OCI-LY3 (cell line): Measurements from ENCODE around the gene NEK5.

ENCODE experiments used
- H2AFZ ChIP-seq: fragments of 200-600, 300-600 bp; shearing (Covaris generic); 2 replicates; pipeline ENCODE4 v1.6.0; 2014; ENCODE audit warnings: antibody characterized with exemption, low read depth, low read length
- H3K27ac ChIP-seq: fragments of 200-600, 300-600 bp; sonication (generic); 2 replicates; pipeline ENCODE4 v1.5.1; 2014; ENCODE audit warnings: mild to moderate bottlenecking, low read length, moderate library complexity, mixed read lengths
- H3K27me3 ChIP-seq: fragments of 200-600, 300-600 bp; sonication (generic); 2 replicates; pipeline ENCODE4 v1.6.1; 2014; ENCODE audit warnings: low read depth, low read length, mixed read lengths
- H3K36me3 ChIP-seq: fragments of 200-600, 300-600 bp; sonication (generic); replicated peaks from 2 replicates; pipeline ENCODE3; 2014; ENCODE audit warnings: low read depth, low read length, mixed read lengths
- H3K4me1 ChIP-seq: fragments of 300-600, 200-600 bp; sonication (generic); 2 replicates; pipeline ENCODE4 v1.6.1; 2014; ENCODE audit warnings: low read length, mixed read lengths
- H3K4me2 ChIP-seq: fragments of 200-600, 300-600 bp; sonication (generic); 2 replicates; pipeline ENCODE4 v1.6.1; 2014; ENCODE audit warnings: low read length, mixed read lengths
- H3K4me3 ChIP-seq: fragments of 300-600, 200-600 bp; sonication (generic); 2 replicates; pipeline ENCODE4 v1.5.1; 2014; ENCODE audit warnings: antibody characterized with exemption, mild to moderate bottlenecking, low read length, moderate library complexity
- H3K79me2 ChIP-seq: fragments of 300-600, 200-600 bp; shearing (Covaris generic); 2 replicates; pipeline ENCODE4 v1.6.1; 2014; ENCODE audit warnings: mild to moderate bottlenecking, low read length, mixed read lengths
- H3K9ac ChIP-seq: fragments of 300-600, 200-600 bp; shearing (Covaris generic); 2 replicates; pipeline ENCODE4 v1.6.0; 2014; ENCODE audit warnings: mild to moderate bottlenecking, low read length, moderate library complexity
- H3K9me3 ChIP-seq: fragments of 200-600, 300-600 bp; shearing (Covaris generic); 2 replicates; pipeline ENCODE4 v1.6.1; 2014; ENCODE audit warnings: low read length, mixed read lengths; ENCODE audit not compliant: insufficient read depth
- H4K20me1 ChIP-seq: fragments of 200-600, 300-600 bp; sonication (generic); 2 replicates; pipeline ENCODE4 v1.6.1; 2016; ENCODE audit warnings: low read length, mixed read lengths; ENCODE audit not compliant: insufficient read depth
- CTCF ChIP-seq: fragments of 200-600, 300-600 bp; sonication (generic); IDR thresholded peaks from 2 replicates; pipeline ENCODE4 v1.5.1; 2014; ENCODE audit warnings: antibody characterized with exemption, low read length, low read depth
- EZH2phosphoT487 ChIP-seq: fragments of 200-600 bp; shearing (Covaris generic); IDR thresholded peaks from 2 replicates; pipeline ENCODE4 v1.6.1; 2018; ENCODE audit warnings: antibody characterized with exemption, mixed run types, low read depth

Gene NEK5

DNA sequence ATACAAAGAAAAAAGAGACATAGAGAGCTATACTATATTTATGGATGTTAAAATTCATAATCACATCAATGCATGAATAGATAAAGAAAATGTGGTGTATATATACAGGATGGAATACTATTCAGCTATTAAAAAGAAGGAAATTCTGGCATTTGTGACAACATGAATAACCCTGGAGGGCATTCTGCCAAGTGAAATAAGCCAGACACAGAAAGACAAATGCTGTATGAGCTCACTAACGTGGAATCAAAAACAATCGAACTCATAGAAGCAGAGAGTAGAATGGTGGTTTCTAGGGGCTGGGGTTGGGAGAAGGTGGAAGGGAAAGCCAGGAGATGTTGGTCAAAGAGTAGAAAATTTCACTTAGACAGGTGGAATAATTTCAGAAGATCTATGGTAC, 80.4 kb downstream of the NEK5 start:
- Histone ChIP-seq H3K27ac (no peak overlapping the region), H4K20me1 (no peaks in the 10 kb centered on the region), H3K4me3 (no peak overlapping the region), H3K27me3 (no peaks in the 10 kb centered on the region), H2AFZ (no peak overlapping the region), H3K36me3 (no peaks in the 10 kb centered on the region), H3K79me2 (no peaks in the 10 kb centered on the region), H3K9me3 (no peaks in the 10 kb centered on the region), H3K9ac (no peak overlapping the region), H3K4me2 (no peak overlapping the region), H3K4me1 (no peaks in the 10 kb centered on the region)
- no peak for TF ChIP-seq EZH2phosphoT487

DNA sequence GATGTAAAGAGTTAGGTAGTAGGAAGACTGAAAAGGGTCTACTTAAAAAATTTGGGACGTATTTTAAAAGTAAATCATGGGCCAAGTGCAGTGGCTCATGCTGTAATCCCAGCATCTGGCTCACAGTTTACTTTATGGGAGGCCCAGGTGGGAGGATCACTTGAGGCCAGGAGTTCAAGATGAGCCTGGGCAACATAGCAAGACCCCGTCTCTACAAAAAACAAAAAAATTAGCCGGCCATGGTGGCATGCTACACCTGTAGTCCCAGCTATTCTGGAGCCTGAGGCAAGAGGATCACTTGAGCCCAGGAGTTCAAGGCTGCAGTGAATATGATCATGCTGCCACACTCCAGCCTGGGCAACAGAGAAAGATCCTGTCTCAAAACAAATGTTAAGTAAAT, 81.4 kb downstream of the NEK5 start:
- Histone ChIP-seq H3K79me2 (no peaks in the 10 kb centered on the region), H3K4me3 (no peak overlapping the region), H3K36me3 (no peaks in the 10 kb centered on the region), H3K27ac (no peak overlapping the region), H3K27me3 (no peaks in the 10 kb centered on the region), H2AFZ (no peak overlapping the region), H3K4me2 (no peak overlapping the region), H3K9me3 (no peaks in the 10 kb centered on the region), H4K20me1 (no peaks in the 10 kb centered on the region), H3K4me1 (no peaks in the 10 kb centered on the region), H3K9ac (no peak overlapping the region)
- TF ChIP-seq EZH2phosphoT487 (no peak), CTCF (no peak)

DNA sequence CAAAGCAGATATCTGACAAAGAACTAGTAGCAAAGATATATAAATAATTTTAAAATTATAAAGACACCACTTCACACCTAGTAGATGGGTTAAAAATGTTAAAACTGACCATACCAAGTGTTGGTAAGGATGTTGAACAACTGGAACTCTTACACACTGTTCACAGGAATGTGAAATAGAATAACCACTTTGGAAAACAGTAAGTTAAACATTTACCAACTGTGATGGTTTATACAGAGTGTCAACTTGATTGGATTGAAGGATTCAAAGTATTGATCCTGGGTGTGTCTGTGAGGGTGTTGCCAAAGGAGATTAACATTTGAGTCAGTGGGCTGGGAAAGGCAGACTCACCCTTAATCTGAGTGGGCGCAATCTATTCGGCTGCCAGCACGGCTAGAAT, 85.2 kb downstream of the NEK5 start:
- Histone ChIP-seq H3K27ac (no peak overlapping the region), H4K20me1 (no peaks in the 10 kb centered on the region), H2AFZ (no peak overlapping the region), H3K4me2 (no peak overlapping the region), H3K9ac (no peak overlapping the region), H3K9me3 (no peaks in the 10 kb centered on the region), H3K4me1 (no peaks in the 10 kb centered on the region), H3K4me3 (no peak overlapping the region), H3K79me2 (no peaks in the 10 kb centered on the region), H3K36me3 (no peaks in the 10 kb centered on the region), H3K27me3 (no peaks in the 10 kb centered on the region)
- no peak for TF ChIP-seq CTCF
- no peak for TF ChIP-seq EZH2phosphoT487

DNA sequence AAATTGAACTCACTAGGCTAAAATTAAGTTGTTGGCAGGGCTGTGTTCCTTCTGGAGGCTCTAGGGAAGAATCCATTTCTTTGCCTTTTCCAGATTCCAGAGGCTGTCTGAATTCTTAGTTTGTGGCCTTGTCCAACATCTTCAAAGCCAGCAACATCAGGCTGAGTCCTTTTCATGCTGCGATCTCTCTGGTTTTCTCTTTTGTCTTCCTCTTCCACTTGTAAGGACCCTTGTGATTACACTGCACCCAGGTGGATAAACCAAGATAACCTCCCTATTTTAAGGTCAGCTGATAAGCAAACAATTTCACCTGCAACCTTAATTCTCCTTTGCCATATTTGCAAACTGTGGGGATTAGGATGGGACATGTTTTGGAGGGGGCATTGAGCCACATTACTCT, 92.8 kb downstream of the NEK5 start:
- Histone ChIP-seq H3K4me1 (no peaks in the 10 kb centered on the region; the same call in 1 of the 2 replicates), H3K9me3 (no peaks in the 10 kb centered on the region), H4K20me1 (no peaks in the 10 kb centered on the region), H3K27me3 (no peaks in the 10 kb centered on the region), H3K9ac (no peak overlapping the region), H3K4me3 (no peak overlapping the region), H3K27ac (no peak overlapping the region), H3K36me3 (no peaks in the 10 kb centered on the region), H2AFZ (no peak overlapping the region), H3K4me2 (no peak overlapping the region), H3K79me2 (no peaks in the 10 kb centered on the region)
- TF ChIP-seq EZH2phosphoT487 (no peak), CTCF (no peak)

- Histone ChIP-seq H3K4me3 (no peak overlapping the region), H3K9ac (no peak overlapping the region), H3K4me2 (no peak overlapping the region), H3K27me3 (no peaks in the 10 kb centered on the region), H3K4me1 (no peaks in the 10 kb centered on the region; the same call in 1 of the 2 replicates), H3K9me3 (no peaks in the 10 kb centered on the region), H3K79me2 (no peaks in the 10 kb centered on the region), H4K20me1 (no peaks in the 10 kb centered on the region), H2AFZ (no peak overlapping the region), H3K36me3 (no peaks in the 10 kb centered on the region), H3K27ac (no peak overlapping the region)
- no peak for TF ChIP-seq CTCF
- TF ChIP-seq EZH2phosphoT487: no peak
These were observed 94.2 kb downstream of the NEK5 start for GRCh38 chr13:52034616-52035226.
